Endothelial cell of umbilical vein (primary cell): ENCODE data around the gene ZNF311. TPM values are rescaled to one million over a fixed set of nuclear protein-coding genes. Genes with fewer than 3 reads are reported as not detected.

ENCODE experiments used
- BruUV-seq: library from RNA; stranded (reverse); fragments of 400-500 nt; replicated peaks from 2 replicates; lab custom pipeline; 2021; lab: Mats Ljungman, UMichigan
- CTCF ChIA-PET: fragments of 300-600, 350-600 bp; sonication (Branson Sonifier 250); formaldehyde crosslinking; loops from one replicate; lab custom pipeline; 2021; ENCODE audit warnings: antibody characterized with exemption, inconsistent platforms; lab: Charles Lee
- POLR2A ChIA-PET: fragments of 300-600, 350-600 bp; sonication (Branson Sonifier 250); formaldehyde crosslinking; loops from one replicate; lab custom pipeline; 2021; ENCODE audit warnings: antibody characterized with exemption, inconsistent platforms; lab: Charles Lee
- DNase-seq: peaks from one replicate; pipeline ENCODE4 v3.0.0-alpha.2; 2011; ENCODE audit warnings: low read depth, low spot score
- FAIRE-seq: peaks from 2 replicates; lab custom pipeline; 2011; peaks lifted over from hg19 to GRCh38; lab: Jason Lieb, UNC
- H2AFZ ChIP-seq: 2 replicates; pipeline ENCODE4 v1.6.0; 2012; ENCODE audit warnings: low read depth, low read length, control low read depth, inconsistent platforms
- H3K27ac ChIP-seq: 2 replicates; pipeline ENCODE4 v1.5.1; 2011; ENCODE audit warnings: low read depth, mild to moderate bottlenecking, control low read depth, low read length, moderate library complexity; ENCODE audit not compliant: insufficient read depth
- H3K27me3 ChIP-seq, 2 experiments: 2 replicates each; pipeline versions ENCODE4 v1.6.0 to v1.6.1; 2011; ENCODE audit warnings: low read length in 2 of 2, mixed read lengths in 1 of 2; ENCODE audit not compliant: control insufficient read depth in 2 of 2, insufficient read depth in 2 of 2
- H3K36me3 ChIP-seq, 2 experiments: 2 replicates in 1 of 2; 3 replicates in 1 of 2; pipeline ENCODE4 v1.5.1; 2011; ENCODE audit warnings: low read length in 2 of 2, mild to moderate bottlenecking in 1 of 2, moderate library complexity in 1 of 2; ENCODE audit not compliant: control insufficient read depth in 2 of 2, insufficient read depth in 2 of 2; ENCODE audit errors: extremely low read depth in 1 of 2
- H3K4me1 ChIP-seq: 3 replicates; pipeline ENCODE4 v1.5.1; 2011; ENCODE audit warnings: mild to moderate bottlenecking, low read length; ENCODE audit not compliant: control insufficient read depth, insufficient read depth; ENCODE audit errors: extremely low read depth
- H3K4me2 ChIP-seq: 2 replicates; pipeline ENCODE4 v1.6.1; 2011; ENCODE audit warnings: low read length, control low read depth, mixed read lengths; ENCODE audit not compliant: insufficient read depth
- H3K4me3 ChIP-seq, 3 experiments: fragments of 200-600 bp in 1 of 3; sonication (generic), shearing (Covaris generic) in 1 of 3; replicated peaks in 1 of 3; 2 replicates each; pipeline ENCODE4 v1.5.1; 2011 to 2016; ENCODE audit warnings: control low read depth in 3 of 3, low read length in 3 of 3, mild to moderate bottlenecking in 2 of 3, inconsistent platforms in 1 of 3, low read depth in 1 of 3, moderate library complexity in 1 of 3; ENCODE audit not compliant: insufficient read depth in 1 of 3
- H3K79me2 ChIP-seq: 2 replicates; pipeline ENCODE4 v1.6.0; 2012; ENCODE audit warnings: low read length, inconsistent platforms; ENCODE audit not compliant: control insufficient read depth, insufficient read depth
- H3K9ac ChIP-seq: replicated peaks from 2 replicates; pipeline ENCODE3; 2011; ENCODE audit warnings: low read length, control low read depth; ENCODE audit not compliant: insufficient read depth; ENCODE audit errors: extremely low read depth
- H3K9me1 ChIP-seq: replicated peaks from 3 replicates; pipeline ENCODE4 v1.6.0; 2011; ENCODE audit warnings: mild to moderate bottlenecking, low read length; ENCODE audit not compliant: control insufficient read depth, insufficient read depth; ENCODE audit errors: extremely low read depth
- H3K9me3 ChIP-seq: replicated peaks from 2 replicates; pipeline ENCODE4 v1.5.1; 2012; ENCODE audit warnings: low read length, inconsistent platforms; ENCODE audit not compliant: control insufficient read depth, insufficient read depth
- H4K20me1 ChIP-seq: replicated peaks from 2 replicates; pipeline ENCODE3; 2011; ENCODE audit warnings: mild to moderate bottlenecking, low read length; ENCODE audit not compliant: control insufficient read depth, insufficient read depth; ENCODE audit errors: extremely low read depth
- CTCF ChIP-seq, 2 donors: IDR thresholded peaks; 1 replicate in 1 of 2; 2 replicates in 1 of 2; pipeline ENCODE4 v1.5.1; 2011; ENCODE audit warnings: low read length in 2 of 2, mild to moderate bottlenecking in 2 of 2, moderate library complexity in 2 of 2, control low read depth in 1 of 2, inconsistent platforms in 1 of 2, low read depth in 1 of 2; ENCODE audit not compliant: insufficient read depth in 1 of 2; ENCODE audit errors: extremely low read depth in 1 of 2
- EZH2 ChIP-seq: IDR thresholded peaks from 2 replicates; pipeline ENCODE4 v1.6.1; 2012; ENCODE audit warnings: borderline replicate concordance, low read depth, mild to moderate bottlenecking, moderate library complexity, low read length, inconsistent platforms; ENCODE audit not compliant: severe bottlenecking
- FOS ChIP-seq: IDR thresholded peaks from 2 replicates; pipeline ENCODE4 v1.6.1; 2011; ENCODE audit warnings: mild to moderate bottlenecking, low read length, moderate library complexity, borderline replicate concordance; ENCODE audit not compliant: insufficient read depth
- GATA2 ChIP-seq: IDR thresholded peaks from 2 replicates; pipeline ENCODE4 v1.7.0; 2011; ENCODE audit warnings: low read depth, mild to moderate bottlenecking, moderate library complexity, mixed read lengths, low read length; ENCODE audit not compliant: insufficient read length, insufficient read depth
- JUN ChIP-seq: IDR thresholded peaks from 2 replicates; pipeline ENCODE4 v1.6.1; 2011; ENCODE audit warnings: borderline replicate concordance, low read depth; ENCODE audit not compliant: insufficient read length, insufficient read depth
- MAX ChIP-seq: IDR thresholded peaks from 2 replicates; pipeline ENCODE4 v1.6.1; 2011; ENCODE audit not compliant: insufficient read depth, insufficient read length
- MYC ChIP-seq: IDR thresholded peaks from one replicate; pipeline ENCODE4 v1.6.1; 2011; ENCODE audit warnings: mild to moderate bottlenecking, low read depth, low read length
- POLR2A ChIP-seq: IDR thresholded peaks from 2 replicates; pipeline ENCODE4 v1.6.1; 2012; ENCODE audit warnings: low read depth, mild to moderate bottlenecking, control low read depth, low read length
- POLR2AphosphoS5 ChIP-seq: IDR thresholded peaks from 2 replicates; pipeline ENCODE4 v1.6.1; 2012; ENCODE audit warnings: low read depth, mild to moderate bottlenecking, control low read depth, low read length, moderate library complexity; ENCODE audit not compliant: insufficient read depth
- dilution Hi-C: fragments of 300-500 bp; cut with MboI; formaldehyde crosslinking; loops from one replicate; pipeline ENCODE4 v1.15.0; 2019; ENCODE audit warnings: low sequenced_read_pairs; ENCODE audit not compliant: extremely low pct_ligation_motif_present
- intact Hi-C: fragments of 100-400 bp; cut with micrococcal nuclease; formaldehyde crosslinking; loops from one replicate; pipeline ENCODE4 v1.10.0; 2022
- polyA plus RNA-seq, 4 experiments: library from polyadenylated mRNA; depleted of rRNA in 3 of 4; stranded (reverse) in 3 of 4; unstranded in 1 of 4; fragments of >200 nt; gene quantifications; 2 replicates each; pipeline versions ENCODE4 v1.2.1 to v1.2.3, GENCODE V29; 2011 to 2012; ENCODE audit warnings: missing spikeins in 1 of 4
- total RNA-seq: library from RNA; stranded (reverse); gene quantifications from 2 replicates; pipeline ENCODE4 v1.2.3, GENCODE V29; 2021

Gene ZNF311
- total and polyA plus RNA-seq, 2 donors (not counting 3 experiments of a cell fraction or from before 2014, with no cell fraction given), result 0.26 to 0.35 TPM

- no peaks in the 10 kb centered on the region for H3K79me2 ChIP-seq
- peak overlapping the region; percentile 42 for H3K27ac ChIP-seq
- DNase-seq (no peak), FAIRE-seq (no peak)
- no peaks in the 10 kb centered on the region for H4K20me1 ChIP-seq
- H3K27me3 ChIP-seq, result no peaks in the 10 kb centered on the region
- CTCF ChIA-PET, result interaction anchor here (0.7 to 7.1 kb wide), 11 partner anchors 10 to 142 kb away, joined by 3 to 56 read pairs (median 6); partner anchors contain the start of gene TRIM27
- peak overlapping the region; percentile 90 for H3K9ac ChIP-seq
- no peak for TF ChIP-seq GATA2
- TF ChIP-seq EZH2, result no peak
- no peak for TF ChIP-seq POLR2A
- TF ChIP-seq JUN, result no peak
- no peak for TF ChIP-seq FOS
- TF ChIP-seq POLR2AphosphoS5, result no peak
- no peak for TF ChIP-seq CTCF (IDR thresholded peaks at IDR 0.05; ENCODE audit: extremely low read depth in 1 of 2, insufficient read depth in 1 of 2, low read depth in 1 of 2, low read length in 2 of 2)
- TF ChIP-seq MAX, result no peak
- TF ChIP-seq MYC, result no peak
- H3K36me3 ChIP-seq, result no peaks in the 10 kb centered on the region
- peaks cover 25% of the 10 kb centered on the region for H3K4me1 ChIP-seq
- dilution Hi-C loops, result no loop called here
- POLR2A ChIA-PET, result no interaction called here
- H3K9me1 ChIP-seq, result no peaks in the 10 kb centered on the region
- BruUV-seq, result no TSS peak
- no peaks in the 10 kb centered on the region for H3K9me3 ChIP-seq
- H3K4me3 ChIP-seq, result peak overlapping the region in 2 of 3 experiments; percentile 44 to 82
- H3K4me2 ChIP-seq, result peak overlapping the region; percentile 76
- intact Hi-C loops, result loop anchor here (5.0 to 10.0 kb wide), 5 partner anchors 188 to 1505 kb away; partner anchors contain the start of gene ZNF184
- H2AFZ ChIP-seq, result peak overlapping the region; percentile 93
These were observed 24.8 kb downstream of the ZNF311 start for GRCh38 chr6:28980137-28980851.
